ENCODE measurements around the gene AMN.

The AMN gene

DNA sequence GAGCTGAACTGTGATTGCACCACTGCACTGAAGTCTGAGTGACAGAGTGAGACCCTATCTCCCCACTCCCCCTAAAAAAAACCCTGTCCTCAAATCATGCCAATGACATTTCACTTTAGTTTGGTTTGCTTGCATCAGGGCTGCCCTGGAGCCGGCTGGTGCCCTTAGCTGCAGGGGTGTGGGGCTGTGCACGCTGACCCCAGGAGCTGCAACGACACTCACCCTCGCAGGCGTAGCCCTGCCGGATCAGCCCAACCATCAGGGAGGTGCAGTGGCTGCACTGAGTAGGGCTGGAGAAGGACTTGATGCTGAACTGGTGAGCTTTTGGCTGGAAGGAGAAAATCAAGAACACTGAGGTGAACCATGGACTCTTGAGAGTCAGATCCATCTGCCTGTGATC, 29.8 kb downstream of the AMN start:
- H3K4me3 ChIP-seq (ENCODE audit: low read length): no peak overlapping the region
- no peak overlapping the region for H3K27ac ChIP-seq (ENCODE audit: low read length)
- H3K9ac ChIP-seq (ENCODE audit: low read length): no peak overlapping the region
- H3K9me3 ChIP-seq (ENCODE audit: control insufficient read depth, low read depth, low read length): no peaks in the 10 kb centered on the region
- H3K27me3 ChIP-seq (ENCODE audit: control insufficient read depth, insufficient read depth, low read length): no peaks in the 10 kb centered on the region
- no peaks in the 10 kb centered on the region for H3K4me1 ChIP-seq (ENCODE audit: control insufficient read depth, low read depth, low read length)
- peaks cover 62% of the 10 kb centered on the region for H3K36me3 ChIP-seq (ENCODE audit: control insufficient read depth, low read depth, low read length)

DNA sequence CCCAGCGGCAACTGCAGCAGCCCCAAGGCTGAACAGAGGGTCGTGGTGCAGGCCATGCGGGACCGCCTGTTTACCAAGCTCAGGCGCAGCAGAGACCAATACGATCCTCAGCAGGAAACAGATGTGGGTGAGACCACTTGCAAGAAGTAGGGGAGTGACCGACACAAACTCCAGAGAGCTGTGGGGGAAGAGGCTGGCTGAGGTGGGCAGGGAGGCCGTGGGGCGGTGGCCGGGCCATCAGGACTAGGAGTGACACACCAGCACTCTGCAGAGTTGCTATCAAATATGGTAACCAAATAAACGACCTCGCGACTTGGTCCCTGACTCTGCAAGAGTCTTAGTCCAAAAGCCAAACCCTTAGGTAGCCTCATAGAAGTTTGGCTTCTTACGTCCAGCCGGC, 30.6 kb downstream of the AMN start:
- Histone ChIP-seq H3K9me3 (ENCODE audit: control insufficient read depth, low read depth, low read length) (no peaks in the 10 kb centered on the region), H3K4me1 (ENCODE audit: control insufficient read depth, low read depth, low read length) (no peaks in the 10 kb centered on the region), H3K9ac (ENCODE audit: low read length) (no peak overlapping the region), H3K27ac (ENCODE audit: low read length) (no peak overlapping the region), H3K36me3 (ENCODE audit: control insufficient read depth, low read depth, low read length) (peaks cover 62% of the 10 kb centered on the region), H3K27me3 (ENCODE audit: control insufficient read depth, insufficient read depth, low read length) (no peaks in the 10 kb centered on the region), H3K4me3 (ENCODE audit: low read length) (no peak overlapping the region)

DNA sequence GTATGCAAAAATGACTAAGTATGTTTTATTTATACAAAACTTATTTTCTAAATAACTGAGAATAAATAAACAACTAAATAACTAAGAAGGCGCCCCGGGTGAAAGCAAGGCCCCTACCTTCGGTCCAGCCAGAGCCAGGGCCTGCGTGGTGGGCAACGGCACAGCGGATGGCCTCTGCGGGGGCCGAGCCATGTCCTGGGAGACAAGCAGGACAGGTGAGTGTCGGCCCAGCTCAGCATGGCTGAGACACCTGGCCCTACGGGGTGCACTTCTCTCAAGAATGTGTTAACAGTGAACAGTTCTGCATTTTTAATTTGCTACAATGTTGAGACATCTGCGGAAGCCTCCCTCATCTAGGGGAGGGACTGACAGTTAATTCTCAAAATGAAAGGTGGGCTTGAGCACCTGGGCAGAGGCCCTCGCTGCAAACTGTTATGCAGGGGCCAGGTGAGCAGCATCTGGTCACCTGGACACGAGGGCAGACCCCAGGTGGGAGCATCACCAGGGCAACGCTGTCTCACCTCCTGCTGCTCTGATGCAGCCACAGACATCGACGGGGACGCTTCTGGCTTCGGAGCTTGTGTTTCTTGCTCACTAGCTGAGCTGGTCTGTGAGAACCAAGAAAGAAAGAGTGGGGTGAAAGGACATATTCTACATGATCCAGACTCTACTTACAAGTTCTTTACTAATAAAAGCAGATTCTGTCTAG, 31.8 kb downstream of the AMN start:
- no peak overlapping the region for H3K9ac ChIP-seq (ENCODE audit: low read length)
- no peaks in the 10 kb centered on the region for H3K9me3 ChIP-seq (ENCODE audit: control insufficient read depth, low read depth, low read length)
- no peaks in the 10 kb centered on the region for H3K27me3 ChIP-seq (ENCODE audit: control insufficient read depth, insufficient read depth, low read length)
- H3K4me1 ChIP-seq (ENCODE audit: control insufficient read depth, low read depth, low read length): no peaks in the 10 kb centered on the region
- no peak overlapping the region for H3K27ac ChIP-seq (ENCODE audit: low read length)
- peaks cover 64% of the 10 kb centered on the region for H3K36me3 ChIP-seq (ENCODE audit: control insufficient read depth, low read depth, low read length)
- no peak overlapping the region for H3K4me3 ChIP-seq (ENCODE audit: low read length)

DNA sequence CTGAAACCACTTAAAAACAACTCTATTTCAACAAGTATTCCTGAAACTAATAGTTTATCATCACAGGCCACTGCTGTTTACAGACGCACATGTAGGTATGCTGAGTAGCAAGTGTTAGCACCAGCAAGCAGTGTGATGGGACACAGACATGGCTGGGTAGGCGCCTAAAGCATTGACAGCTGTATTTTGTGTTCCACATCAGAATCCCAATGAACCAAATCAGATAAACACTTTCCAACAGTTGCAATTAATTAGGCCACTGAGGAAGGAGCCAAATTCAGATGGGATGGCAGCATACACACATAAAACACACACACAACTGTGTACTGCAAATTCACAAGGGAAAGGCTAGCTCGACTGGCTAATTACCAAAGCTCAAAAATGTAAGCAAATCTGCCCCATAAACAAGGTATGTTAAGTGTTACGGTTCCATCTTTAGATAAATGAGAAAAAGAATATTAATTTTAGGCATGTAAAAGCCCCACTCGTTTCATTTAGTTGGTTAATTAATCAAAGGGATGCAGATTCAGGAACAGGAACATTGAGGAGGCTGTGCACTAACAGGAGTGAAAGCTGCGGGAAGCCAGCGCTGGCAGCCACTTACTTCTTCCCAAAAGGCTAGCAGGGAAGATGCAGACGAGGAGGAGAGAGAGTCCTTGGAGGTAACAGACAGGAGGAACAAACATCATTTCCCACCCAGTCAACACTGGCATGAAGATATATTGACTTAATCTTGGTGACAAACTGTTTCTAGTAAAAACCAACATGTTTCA, 33.4 kb downstream of the AMN start:
- H3K9ac ChIP-seq (ENCODE audit: low read length): no peak overlapping the region
- H3K27me3 ChIP-seq (ENCODE audit: control insufficient read depth, insufficient read depth, low read length): no peaks in the 10 kb centered on the region
- no peak overlapping the region for H3K27ac ChIP-seq (ENCODE audit: low read length)
- no peak overlapping the region for H3K4me3 ChIP-seq (ENCODE audit: low read length)
- H3K9me3 ChIP-seq (ENCODE audit: control insufficient read depth, low read depth, low read length): no peaks in the 10 kb centered on the region
- H3K4me1 ChIP-seq (ENCODE audit: control insufficient read depth, low read depth, low read length): no peaks in the 10 kb centered on the region
- H3K36me3 ChIP-seq (ENCODE audit: control insufficient read depth, low read depth, low read length): peaks cover 58% of the 10 kb centered on the region

DNA sequence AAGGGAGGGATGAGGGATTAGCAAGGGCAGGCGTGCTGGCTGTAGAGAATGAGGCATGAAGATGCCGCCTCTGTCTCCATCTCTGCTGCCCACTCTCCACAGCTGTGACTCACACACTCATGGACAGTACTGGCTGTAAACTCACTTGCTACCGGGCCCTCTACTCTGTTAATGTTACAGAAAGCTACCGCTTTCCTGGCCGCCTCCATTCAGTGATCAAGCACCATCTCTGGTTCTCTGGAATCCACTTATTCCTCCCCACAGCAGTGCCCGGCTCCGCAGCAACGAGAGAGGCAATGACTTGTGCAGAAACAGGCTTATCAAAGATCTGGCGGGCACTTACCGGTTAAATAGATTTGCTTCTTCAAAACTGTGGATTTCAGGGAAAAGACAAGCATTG, 34.8 kb downstream of the AMN start:
- no peaks in the 10 kb centered on the region for H3K4me1 ChIP-seq (ENCODE audit: control insufficient read depth, low read depth, low read length)
- no peak overlapping the region for H3K27ac ChIP-seq (ENCODE audit: low read length)
- no peak overlapping the region for H3K4me3 ChIP-seq (ENCODE audit: low read length)
- no peaks in the 10 kb centered on the region for H3K27me3 ChIP-seq (ENCODE audit: control insufficient read depth, insufficient read depth, low read length)
- no peaks in the 10 kb centered on the region for H3K9me3 ChIP-seq (ENCODE audit: control insufficient read depth, low read depth, low read length)
- H3K36me3 ChIP-seq (ENCODE audit: control insufficient read depth, low read depth, low read length): peaks cover 55% of the 10 kb centered on the region
- H3K9ac ChIP-seq (ENCODE audit: low read length): no peak overlapping the region

DNA sequence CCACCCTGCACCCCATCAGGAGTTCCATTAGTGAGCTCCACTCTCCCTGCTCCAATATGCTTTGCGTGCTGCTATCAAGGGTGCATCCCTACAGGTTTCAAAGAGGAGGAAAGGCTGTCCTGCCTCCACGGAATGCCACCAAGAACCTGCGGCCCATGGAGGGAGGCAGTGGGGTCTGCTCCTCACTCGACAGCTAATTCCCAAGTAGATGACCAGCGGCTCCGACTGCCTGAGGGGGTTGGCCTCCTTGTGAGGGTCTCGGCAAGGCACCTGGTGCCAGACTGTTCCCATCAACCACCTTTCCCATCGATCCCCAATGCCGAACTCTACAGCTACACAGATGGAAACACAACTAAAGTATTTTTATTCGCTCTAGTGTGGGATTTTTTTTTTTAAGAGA, 36.0 kb downstream of the AMN start:
- no peak overlapping the region for H3K9ac ChIP-seq (ENCODE audit: low read length)
- H3K27ac ChIP-seq (ENCODE audit: low read length): no peak overlapping the region
- no peaks in the 10 kb centered on the region for H3K4me1 ChIP-seq (ENCODE audit: control insufficient read depth, low read depth, low read length)
- H3K27me3 ChIP-seq (ENCODE audit: control insufficient read depth, insufficient read depth, low read length): no peaks in the 10 kb centered on the region
- H3K9me3 ChIP-seq (ENCODE audit: control insufficient read depth, low read depth, low read length): no peaks in the 10 kb centered on the region
- H3K36me3 ChIP-seq (ENCODE audit: control insufficient read depth, low read depth, low read length): peaks cover 55% of the 10 kb centered on the region
- H3K4me3 ChIP-seq (ENCODE audit: low read length): no peak overlapping the region

DNA sequence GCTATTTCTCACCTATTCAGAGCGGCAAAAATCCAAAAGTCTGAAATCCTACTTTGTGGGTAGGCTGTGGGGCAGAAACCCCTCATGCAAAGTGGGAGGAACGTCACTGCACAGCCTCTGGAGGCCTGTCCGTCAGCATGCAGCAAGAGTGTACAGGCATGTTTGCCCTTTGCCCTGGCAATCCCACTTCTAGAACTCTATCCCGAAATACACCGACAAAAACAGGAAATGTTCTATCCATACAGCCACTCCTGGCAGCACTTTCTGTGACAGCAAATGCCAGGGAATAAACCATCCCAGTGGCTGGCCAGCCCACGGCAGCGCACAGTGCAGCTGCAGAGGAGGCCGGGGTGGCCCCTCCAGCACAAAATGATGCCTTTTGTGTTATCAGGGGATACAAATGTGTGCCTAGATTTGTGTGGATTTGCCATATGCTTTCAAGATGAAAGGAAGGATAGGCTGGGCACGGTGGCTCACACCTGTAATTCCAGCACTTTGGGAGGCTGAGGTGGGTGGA, 39.7 kb downstream of the AMN start:
- H3K9ac ChIP-seq (ENCODE audit: low read length): no peak overlapping the region
- no peaks in the 10 kb centered on the region for H3K9me3 ChIP-seq (ENCODE audit: control insufficient read depth, low read depth, low read length)
- peaks cover 68% of the 10 kb centered on the region for H3K36me3 ChIP-seq (ENCODE audit: control insufficient read depth, low read depth, low read length)
- H3K4me3 ChIP-seq (ENCODE audit: low read length): no peak overlapping the region
- no peaks in the 10 kb centered on the region for H3K27me3 ChIP-seq (ENCODE audit: control insufficient read depth, insufficient read depth, low read length)
- no peaks in the 10 kb centered on the region for H3K4me1 ChIP-seq (ENCODE audit: control insufficient read depth, low read depth, low read length)
- no peak overlapping the region for H3K27ac ChIP-seq (ENCODE audit: low read length)

DNA sequence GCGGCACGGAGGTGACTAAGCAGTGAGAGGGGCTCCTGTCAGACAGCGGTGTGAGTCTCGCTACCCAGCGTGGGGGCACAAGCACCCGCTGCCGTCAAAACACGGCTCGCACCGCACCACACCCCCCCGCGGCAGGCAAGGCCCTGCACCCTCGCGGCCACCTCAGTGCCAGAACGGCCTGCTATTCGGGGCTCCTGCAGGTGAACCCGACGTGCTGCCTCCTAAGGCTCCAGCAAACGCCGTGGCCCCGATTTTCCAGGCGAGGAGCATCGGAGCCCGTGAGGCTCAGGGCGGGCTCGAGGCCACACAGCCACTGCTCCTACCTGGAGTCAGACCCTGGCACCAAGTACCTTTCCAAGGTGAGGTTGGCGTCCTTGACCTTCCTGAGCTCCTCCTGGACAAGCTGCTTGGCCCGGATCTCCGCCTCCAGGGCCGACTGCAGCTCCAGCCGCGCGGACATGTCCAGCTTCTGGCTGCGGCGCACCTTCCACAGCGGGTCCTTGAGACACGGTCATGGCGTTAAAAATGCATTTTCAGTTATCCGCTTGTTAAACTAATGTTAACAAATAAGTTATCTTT, 41.8 kb downstream of the AMN start:
- Histone ChIP-seq H3K9me3 (ENCODE audit: control insufficient read depth, low read depth, low read length) (no peaks in the 10 kb centered on the region), H3K27ac (ENCODE audit: low read length) (no peak overlapping the region), H3K36me3 (ENCODE audit: control insufficient read depth, low read depth, low read length) (peaks cover 67% of the 10 kb centered on the region), H3K4me3 (ENCODE audit: low read length) (no peak overlapping the region), H3K9ac (ENCODE audit: low read length) (no peak overlapping the region), H3K27me3 (ENCODE audit: control insufficient read depth, insufficient read depth, low read length) (no peaks in the 10 kb centered on the region), H3K4me1 (ENCODE audit: control insufficient read depth, low read depth, low read length) (no peaks in the 10 kb centered on the region)

DNA sequence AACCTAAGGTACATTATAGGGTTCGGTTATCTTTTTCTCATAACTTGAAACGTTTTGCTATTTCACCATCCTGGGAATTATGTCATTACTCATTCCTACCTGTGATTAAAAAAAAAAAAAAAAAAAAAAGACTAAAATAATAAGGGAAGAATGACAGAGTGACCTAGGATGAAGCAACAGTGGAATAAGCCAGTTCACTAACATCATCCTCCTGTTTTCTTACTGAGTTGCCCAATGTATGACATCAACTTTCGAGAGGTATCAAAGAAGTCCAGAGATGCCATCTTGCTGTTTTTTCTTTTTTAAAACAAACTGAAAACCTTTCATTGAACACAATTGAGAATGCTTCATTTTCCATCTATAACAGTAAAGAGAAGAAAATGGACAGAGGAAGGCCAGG, 42.8 kb downstream of the AMN start:
- Histone ChIP-seq H3K9ac (ENCODE audit: low read length) (no peak overlapping the region), H3K9me3 (ENCODE audit: control insufficient read depth, low read depth, low read length) (no peaks in the 10 kb centered on the region), H3K36me3 (ENCODE audit: control insufficient read depth, low read depth, low read length) (peaks cover 73% of the 10 kb centered on the region), H3K27me3 (ENCODE audit: control insufficient read depth, insufficient read depth, low read length) (no peaks in the 10 kb centered on the region), H3K27ac (ENCODE audit: low read length) (no peak overlapping the region), H3K4me1 (ENCODE audit: control insufficient read depth, low read depth, low read length) (no peaks in the 10 kb centered on the region), H3K4me3 (ENCODE audit: low read length) (no peak overlapping the region)

DNA sequence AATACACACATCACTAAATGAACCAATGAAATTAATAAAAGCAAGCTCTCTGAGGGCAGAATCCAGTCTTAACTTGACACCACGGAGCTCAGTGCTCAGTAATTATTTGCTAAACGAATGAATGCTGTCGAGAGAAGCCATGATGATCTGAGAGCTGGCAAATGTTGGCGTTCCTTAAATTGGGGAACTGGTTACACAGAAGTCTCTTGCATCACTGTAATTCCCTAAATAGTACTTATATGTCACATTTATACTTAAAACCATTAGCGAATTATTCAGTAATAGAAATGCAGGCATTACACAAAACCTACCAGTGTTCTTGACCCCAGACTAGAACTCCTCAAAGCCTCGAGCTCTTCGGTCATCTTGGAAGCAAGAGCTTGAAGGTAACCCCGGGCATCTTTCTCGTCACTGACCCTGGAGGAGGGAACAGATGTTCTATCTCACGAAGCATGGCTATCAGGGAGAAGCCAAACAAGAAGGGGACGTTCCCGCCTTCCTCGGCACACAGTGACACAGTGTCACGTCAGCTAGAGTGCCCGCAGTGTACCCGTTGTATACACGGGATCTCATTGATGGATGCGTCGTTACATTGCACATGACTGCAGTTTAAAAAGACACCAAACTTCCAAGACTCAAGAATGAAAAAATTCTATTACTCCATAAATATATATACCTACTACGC, 43.6 kb downstream of the AMN start:
- H3K4me3 ChIP-seq (ENCODE audit: low read length): no peak overlapping the region
- H3K9ac ChIP-seq (ENCODE audit: low read length): no peak overlapping the region
- no peaks in the 10 kb centered on the region for H3K27me3 ChIP-seq (ENCODE audit: control insufficient read depth, insufficient read depth, low read length)
- peaks cover 77% of the 10 kb centered on the region for H3K36me3 ChIP-seq (ENCODE audit: control insufficient read depth, low read depth, low read length)
- H3K9me3 ChIP-seq (ENCODE audit: control insufficient read depth, low read depth, low read length): no peaks in the 10 kb centered on the region
- no peaks in the 10 kb centered on the region for H3K4me1 ChIP-seq (ENCODE audit: control insufficient read depth, low read depth, low read length)
- no peak overlapping the region for H3K27ac ChIP-seq (ENCODE audit: low read length)

DNA sequence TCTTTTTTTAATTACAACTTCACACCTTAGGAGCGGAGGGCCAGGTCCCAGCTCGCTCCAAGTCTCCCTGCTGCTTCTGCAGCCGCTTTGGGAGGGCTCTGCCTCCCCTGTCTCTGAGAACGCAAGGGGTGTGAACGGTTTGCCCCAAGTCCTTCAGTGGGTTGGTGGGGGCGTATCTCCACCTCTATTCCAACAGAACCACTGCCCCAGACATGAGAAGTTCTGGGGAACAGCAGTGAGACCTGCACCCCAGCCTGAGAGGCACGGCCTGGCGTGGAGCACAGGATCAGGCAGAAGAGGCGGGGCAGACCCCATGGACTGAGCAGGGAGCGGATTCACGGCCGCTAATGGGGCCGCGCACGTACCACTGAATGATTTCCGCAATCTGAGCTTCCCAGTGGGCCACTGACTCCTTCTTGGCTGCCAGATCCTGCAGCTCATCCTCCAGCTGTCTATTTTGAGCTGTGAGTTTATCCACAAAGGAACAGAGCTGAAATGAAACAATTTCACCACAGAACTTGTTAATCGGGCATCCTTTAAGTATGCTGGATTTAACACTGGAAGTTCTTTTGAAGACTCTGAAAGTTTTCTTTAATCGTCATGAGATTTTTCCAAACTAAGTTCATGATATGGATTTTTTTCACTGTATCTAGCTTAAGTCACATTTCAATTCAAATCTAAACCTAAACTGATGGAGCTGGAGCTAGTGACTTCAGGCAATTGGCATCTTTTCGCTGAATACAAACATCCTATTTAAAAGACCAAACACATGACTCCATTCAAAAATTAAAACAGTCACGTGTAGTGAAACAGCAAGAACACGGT, 44.4 kb downstream of the AMN start:
- H3K9me3 ChIP-seq (ENCODE audit: control insufficient read depth, low read depth, low read length): no peaks in the 10 kb centered on the region
- no peaks in the 10 kb centered on the region for H3K4me1 ChIP-seq (ENCODE audit: control insufficient read depth, low read depth, low read length)
- H3K27me3 ChIP-seq (ENCODE audit: control insufficient read depth, insufficient read depth, low read length): no peaks in the 10 kb centered on the region
- no peak overlapping the region for H3K27ac ChIP-seq (ENCODE audit: low read length)
- no peak overlapping the region for H3K9ac ChIP-seq (ENCODE audit: low read length)
- no peak overlapping the region for H3K4me3 ChIP-seq (ENCODE audit: low read length)
- H3K36me3 ChIP-seq (ENCODE audit: control insufficient read depth, low read depth, low read length): peaks cover 81% of the 10 kb centered on the region
